Osteoblast (primary cell): ENCODE data around the gene ZNF286A. TPM values are rescaled to one million over a fixed set of nuclear protein-coding genes. Genes with fewer than 3 reads are reported as not detected.

Experiments
- DNase-seq: peaks from one replicate; pipeline ENCODE4 v3.0.0; 2011; ENCODE audit warnings: low spot score, mixed read lengths; ENCODE audit not compliant: insufficient read length; ENCODE audit errors: missing footprints
- H2AFZ ChIP-seq: 2 replicates; pipeline ENCODE4 v1.6.0; 2011; ENCODE audit warnings: mild to moderate bottlenecking, low read length
- H3K27ac ChIP-seq: 2 replicates; pipeline ENCODE4 v1.5.1; 2011; ENCODE audit warnings: mild to moderate bottlenecking, low read depth, low read length, moderate library complexity
- H3K27me3 ChIP-seq: 2 replicates; pipeline ENCODE4 v1.6.0; 2012; ENCODE audit warnings: mild to moderate bottlenecking, control low read depth, inconsistent platforms, low read length, moderate library complexity; ENCODE audit not compliant: insufficient read depth
- H3K36me3 ChIP-seq: 2 replicates; pipeline ENCODE4 v1.5.1; 2011; ENCODE audit warnings: mild to moderate bottlenecking, low read length, control low read depth, moderate library complexity; ENCODE audit not compliant: insufficient read depth
- H3K4me1 ChIP-seq: 2 replicates; pipeline ENCODE4 v1.5.1; 2011; ENCODE audit warnings: mild to moderate bottlenecking, low read length, control low read depth, moderate library complexity; ENCODE audit not compliant: insufficient read depth
- H3K4me2 ChIP-seq: 2 replicates; pipeline ENCODE4 v1.6.0; 2011; ENCODE audit warnings: mild to moderate bottlenecking, low read length; ENCODE audit not compliant: insufficient read depth
- H3K4me3 ChIP-seq: fragments of 200-600 bp; sonication (generic); 3 replicates; pipeline ENCODE4 v1.5.1; 2012; ENCODE audit warnings: mild to moderate bottlenecking, low read length, inconsistent platforms; ENCODE audit not compliant: insufficient read depth
- H3K79me2 ChIP-seq: 2 replicates; pipeline ENCODE4 v1.6.0; 2012; ENCODE audit warnings: mild to moderate bottlenecking, low read length, control low read depth, inconsistent platforms; ENCODE audit not compliant: insufficient read depth
- H3K9me3 ChIP-seq: 2 replicates; pipeline ENCODE4 v1.5.1; 2011; ENCODE audit warnings: low read depth, low read length, control low read depth
- H4K20me1 ChIP-seq: 2 replicates; pipeline ENCODE4 v1.6.0; 2012; ENCODE audit warnings: mild to moderate bottlenecking, low read length, control low read depth; ENCODE audit not compliant: insufficient read depth
- total RNA-seq: library from RNA; depleted of rRNA; stranded (reverse); fragments of >200 nt; gene quantifications from 2 replicates; pipeline ENCODE4 v1.2.3, GENCODE V29; 2012
- TF ChIP-seq, protein P1 (sequence below): IDR thresholded peaks from 2 replicates; pipeline ENCODE4 v1.5.1; 2011; ENCODE audit warnings: mild to moderate bottlenecking, low read depth, low read length, moderate library complexity; ENCODE audit errors: extremely low read depth

Gene ZNF286A
- total RNA-seq, 1 donor: 39.8 TPM

DNA sequence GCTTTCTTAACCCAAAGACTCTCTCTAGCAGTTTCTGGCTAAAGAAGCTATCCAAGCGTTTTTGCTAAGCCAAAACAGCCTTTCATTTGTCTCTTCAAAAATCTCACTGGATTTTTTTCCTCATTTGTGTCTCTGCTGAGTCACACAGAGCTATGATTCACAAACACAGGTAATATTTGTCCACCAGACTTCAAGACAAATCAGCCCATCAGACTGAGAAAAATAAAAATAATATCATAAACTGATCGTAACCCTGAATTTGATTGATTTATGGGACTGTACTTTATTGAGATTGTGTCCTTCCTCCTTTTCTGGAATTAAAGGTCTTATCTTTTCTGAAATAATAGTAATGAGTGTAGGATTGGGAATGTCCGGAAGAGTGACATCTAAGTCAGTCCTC, 41.3 kb upstream of the ZNF286A start:
- H2AFZ ChIP-seq: no peak overlapping the region
- H3K9me3 ChIP-seq: no peaks in the 10 kb centered on the region
- no peaks in the 10 kb centered on the region for H3K79me2 ChIP-seq
- no peaks in the 10 kb centered on the region for H3K27me3 ChIP-seq
- TF ChIP-seq, protein P1, sequence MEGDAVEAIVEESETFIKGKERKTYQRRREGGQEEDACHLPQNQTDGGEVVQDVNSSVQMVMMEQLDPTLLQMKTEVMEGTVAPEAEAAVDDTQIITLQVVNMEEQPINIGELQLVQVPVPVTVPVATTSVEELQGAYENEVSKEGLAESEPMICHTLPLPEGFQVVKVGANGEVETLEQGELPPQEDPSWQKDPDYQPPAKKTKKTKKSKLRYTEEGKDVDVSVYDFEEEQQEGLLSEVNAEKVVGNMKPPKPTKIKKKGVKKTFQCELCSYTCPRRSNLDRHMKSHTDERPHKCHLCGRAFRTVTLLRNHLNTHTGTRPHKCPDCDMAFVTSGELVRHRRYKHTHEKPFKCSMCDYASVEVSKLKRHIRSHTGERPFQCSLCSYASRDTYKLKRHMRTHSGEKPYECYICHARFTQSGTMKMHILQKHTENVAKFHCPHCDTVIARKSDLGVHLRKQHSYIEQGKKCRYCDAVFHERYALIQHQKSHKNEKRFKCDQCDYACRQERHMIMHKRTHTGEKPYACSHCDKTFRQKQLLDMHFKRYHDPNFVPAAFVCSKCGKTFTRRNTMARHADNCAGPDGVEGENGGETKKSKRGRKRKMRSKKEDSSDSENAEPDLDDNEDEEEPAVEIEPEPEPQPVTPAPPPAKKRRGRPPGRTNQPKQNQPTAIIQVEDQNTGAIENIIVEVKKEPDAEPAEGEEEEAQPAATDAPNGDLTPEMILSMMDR: no peak
- H3K36me3 ChIP-seq: peaks cover 3% of the 10 kb centered on the region
- no peak overlapping the region for H3K27ac ChIP-seq
- H3K4me1 ChIP-seq: no peaks in the 10 kb centered on the region
- DNase-seq: no peak
- no peak overlapping the region for H3K4me3 ChIP-seq
- no peak overlapping the region for H3K4me2 ChIP-seq
- H4K20me1 ChIP-seq: no peaks in the 10 kb centered on the region

DNA sequence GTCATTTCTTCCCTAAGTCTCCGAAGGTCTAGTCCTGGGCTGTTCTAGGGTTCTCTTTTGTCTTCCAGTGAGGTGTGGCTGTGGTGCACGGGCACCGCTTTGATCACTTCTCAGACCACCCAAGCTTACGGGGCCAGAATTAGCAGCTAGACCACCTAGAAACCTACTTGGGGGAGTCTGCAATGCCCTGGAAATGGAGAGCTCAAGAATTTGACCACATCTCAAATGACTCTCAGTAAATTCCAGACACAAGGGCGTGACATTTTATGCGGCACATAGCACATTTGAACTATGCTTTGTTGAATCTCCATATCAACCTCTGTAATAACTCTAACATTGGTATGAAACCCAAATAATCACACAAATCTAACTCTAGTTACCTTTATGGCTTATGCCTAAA, 40.3 kb upstream of the ZNF286A start:
- H4K20me1 ChIP-seq: no peaks in the 10 kb centered on the region
- H3K9me3 ChIP-seq: no peaks in the 10 kb centered on the region
- H3K4me1 ChIP-seq: no peaks in the 10 kb centered on the region
- no peak overlapping the region for H2AFZ ChIP-seq
- H3K4me2 ChIP-seq: no peak overlapping the region
- H3K27me3 ChIP-seq: no peaks in the 10 kb centered on the region
- H3K4me3 ChIP-seq: no peak overlapping the region
- no peaks in the 10 kb centered on the region for H3K79me2 ChIP-seq
- no peak for DNase-seq
- TF ChIP-seq, protein P1: no peak
- H3K27ac ChIP-seq: no peak overlapping the region
- H3K36me3 ChIP-seq: peaks cover 6% of the 10 kb centered on the region

- no peaks in the 10 kb centered on the region for H3K9me3 ChIP-seq
- no peak overlapping the region for H3K27ac ChIP-seq
Observed at GRCh38 chr17:15659663-15660062, 39.9 kb upstream of the ZNF286A start.

GRCh38 chr17:15660077-15660476, 39.5 kb upstream of the ZNF286A start:
- Histone ChIP-seq H4K20me1 (no peaks in the 10 kb centered on the region), H3K4me2 (no peak overlapping the region), H3K9me3 (no peaks in the 10 kb centered on the region), H3K4me3 (no peak overlapping the region), H3K4me1 (no peaks in the 10 kb centered on the region), H2AFZ (no peak overlapping the region), H3K27ac (no peak overlapping the region), H3K27me3 (no peaks in the 10 kb centered on the region), H3K36me3 (peaks cover 6% of the 10 kb centered on the region), H3K79me2 (no peaks in the 10 kb centered on the region)
- no peak for DNase-seq
- TF ChIP-seq, protein P1: no peak

More at GRCh38 chr17:15659663-15660062, 39.9 kb upstream of the ZNF286A start:
- H4K20me1 ChIP-seq: no peaks in the 10 kb centered on the region
- H3K27me3 ChIP-seq: no peaks in the 10 kb centered on the region
- H3K4me2 ChIP-seq: no peak overlapping the region
- peaks cover 6% of the 10 kb centered on the region for H3K36me3 ChIP-seq
- TF ChIP-seq, protein P1: no peak
- no peaks in the 10 kb centered on the region for H3K79me2 ChIP-seq
- H2AFZ ChIP-seq: no peak overlapping the region
- no peak for DNase-seq
- H3K4me3 ChIP-seq: no peak overlapping the region
- no peaks in the 10 kb centered on the region for H3K4me1 ChIP-seq
